ENCODE results near the gene TOR1AIP1.

TOR1AIP1 gene

DNA sequence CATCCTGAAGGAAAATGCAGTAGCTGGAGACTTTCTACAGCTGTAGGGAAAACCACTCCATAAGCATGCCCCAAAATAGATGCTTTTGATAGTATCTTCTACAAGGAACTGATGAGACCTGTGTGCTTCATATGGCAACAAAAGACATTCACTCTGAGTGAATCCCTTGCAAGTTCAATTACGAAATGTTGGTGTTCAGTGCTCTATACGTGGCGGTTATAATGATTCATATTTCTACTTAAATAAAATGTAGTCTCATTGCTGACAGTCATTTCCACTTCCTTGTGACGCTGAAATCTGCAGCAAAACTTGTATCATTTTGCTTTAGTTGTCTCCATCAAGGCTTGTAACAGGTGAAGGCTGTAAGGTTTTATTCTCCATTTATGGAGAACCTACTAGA lies 25.1 kb upstream of the TOR1AIP1 start:
- H3K4me3 ChIP-seq (ENCODE audit: low read length) = no peak overlapping the region
- no peak for DNase-seq (ENCODE audit: low read depth)

DNA sequence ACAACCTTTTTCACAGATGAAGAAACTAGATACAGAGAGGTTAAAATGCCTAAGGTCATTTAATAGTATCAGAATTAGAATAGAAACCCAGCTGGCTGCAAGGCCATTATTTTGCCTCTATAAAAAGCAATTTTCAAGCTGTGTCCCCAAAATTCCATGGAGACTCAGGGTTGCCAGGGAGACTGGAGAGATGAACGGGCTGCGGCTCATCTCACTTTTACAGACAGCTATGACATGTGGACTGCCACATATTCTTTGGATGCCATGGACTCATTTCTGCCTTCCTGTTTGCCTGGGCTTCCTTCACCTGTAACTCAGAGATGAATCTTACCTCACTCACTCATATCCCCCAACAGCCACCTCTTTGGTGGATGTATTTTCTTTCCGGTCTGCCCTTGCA lies 21.4 kb upstream of the TOR1AIP1 start:
- TF ChIP-seq, protein P1, sequence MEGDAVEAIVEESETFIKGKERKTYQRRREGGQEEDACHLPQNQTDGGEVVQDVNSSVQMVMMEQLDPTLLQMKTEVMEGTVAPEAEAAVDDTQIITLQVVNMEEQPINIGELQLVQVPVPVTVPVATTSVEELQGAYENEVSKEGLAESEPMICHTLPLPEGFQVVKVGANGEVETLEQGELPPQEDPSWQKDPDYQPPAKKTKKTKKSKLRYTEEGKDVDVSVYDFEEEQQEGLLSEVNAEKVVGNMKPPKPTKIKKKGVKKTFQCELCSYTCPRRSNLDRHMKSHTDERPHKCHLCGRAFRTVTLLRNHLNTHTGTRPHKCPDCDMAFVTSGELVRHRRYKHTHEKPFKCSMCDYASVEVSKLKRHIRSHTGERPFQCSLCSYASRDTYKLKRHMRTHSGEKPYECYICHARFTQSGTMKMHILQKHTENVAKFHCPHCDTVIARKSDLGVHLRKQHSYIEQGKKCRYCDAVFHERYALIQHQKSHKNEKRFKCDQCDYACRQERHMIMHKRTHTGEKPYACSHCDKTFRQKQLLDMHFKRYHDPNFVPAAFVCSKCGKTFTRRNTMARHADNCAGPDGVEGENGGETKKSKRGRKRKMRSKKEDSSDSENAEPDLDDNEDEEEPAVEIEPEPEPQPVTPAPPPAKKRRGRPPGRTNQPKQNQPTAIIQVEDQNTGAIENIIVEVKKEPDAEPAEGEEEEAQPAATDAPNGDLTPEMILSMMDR (conservative IDR thresholded peaks at IDR 0.05; ENCODE audit: low read depth, low read length) = no peak
- DNase-seq (ENCODE audit: low read depth) = no peak
- no peak overlapping the region for H3K4me3 ChIP-seq (ENCODE audit: low read length)

More for the DNA sequence above, 25.1 kb upstream of the TOR1AIP1 start:
- TF ChIP-seq, protein P1 (conservative IDR thresholded peaks at IDR 0.05; ENCODE audit: low read depth, low read length) = no peak

DNA sequence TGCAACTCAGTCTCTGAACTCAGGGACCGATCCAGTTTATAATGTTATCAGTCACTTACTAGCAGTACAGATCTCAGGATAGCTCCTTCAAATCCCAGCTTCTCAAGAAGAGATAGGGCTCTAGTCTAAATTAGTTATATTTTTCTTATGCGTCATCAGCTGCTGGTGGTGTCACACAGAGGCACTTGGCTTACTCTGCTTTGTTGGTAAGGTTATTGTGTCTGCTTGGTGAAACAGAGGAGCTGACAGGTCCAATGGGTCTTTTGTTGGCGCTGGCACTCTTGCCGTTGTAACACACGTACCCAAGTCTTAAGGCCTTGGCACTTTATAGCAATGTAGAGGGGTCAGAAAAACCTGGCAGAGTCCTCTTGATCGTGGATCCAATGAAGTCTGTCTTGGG lies 16.7 kb upstream of the TOR1AIP1 start:
- DNase-seq (ENCODE audit: low read depth) = no peak
- H3K4me3 ChIP-seq (ENCODE audit: low read length) = no peak overlapping the region
- TF ChIP-seq, protein P1 (conservative IDR thresholded peaks at IDR 0.05; ENCODE audit: low read depth, low read length) = no peak

DNA sequence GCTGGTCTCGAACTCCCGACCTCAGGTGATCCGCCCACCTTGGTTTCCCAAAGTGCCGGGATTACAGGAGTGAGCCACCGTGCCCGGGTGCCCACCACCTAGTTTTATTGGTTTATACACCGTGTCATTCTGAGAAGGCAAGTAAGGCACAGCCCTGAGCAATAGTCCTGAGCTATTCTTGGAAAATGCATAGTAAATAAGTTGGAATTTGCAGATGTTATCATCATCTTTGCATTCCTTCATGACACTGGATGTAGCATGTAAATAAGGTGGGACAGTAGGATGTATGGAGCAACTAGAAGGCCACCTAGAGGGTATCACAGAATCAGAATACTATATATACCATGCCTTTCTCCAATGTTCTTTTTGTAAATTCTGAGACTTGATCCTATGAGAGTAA lies 15.5 kb upstream of the TOR1AIP1 start:
- DNase-seq (ENCODE audit: low read depth) = no peak
- TF ChIP-seq, protein P1 (conservative IDR thresholded peaks at IDR 0.05; ENCODE audit: low read depth, low read length) = no peak
- no peak overlapping the region for H3K4me3 ChIP-seq (ENCODE audit: low read length)

DNA sequence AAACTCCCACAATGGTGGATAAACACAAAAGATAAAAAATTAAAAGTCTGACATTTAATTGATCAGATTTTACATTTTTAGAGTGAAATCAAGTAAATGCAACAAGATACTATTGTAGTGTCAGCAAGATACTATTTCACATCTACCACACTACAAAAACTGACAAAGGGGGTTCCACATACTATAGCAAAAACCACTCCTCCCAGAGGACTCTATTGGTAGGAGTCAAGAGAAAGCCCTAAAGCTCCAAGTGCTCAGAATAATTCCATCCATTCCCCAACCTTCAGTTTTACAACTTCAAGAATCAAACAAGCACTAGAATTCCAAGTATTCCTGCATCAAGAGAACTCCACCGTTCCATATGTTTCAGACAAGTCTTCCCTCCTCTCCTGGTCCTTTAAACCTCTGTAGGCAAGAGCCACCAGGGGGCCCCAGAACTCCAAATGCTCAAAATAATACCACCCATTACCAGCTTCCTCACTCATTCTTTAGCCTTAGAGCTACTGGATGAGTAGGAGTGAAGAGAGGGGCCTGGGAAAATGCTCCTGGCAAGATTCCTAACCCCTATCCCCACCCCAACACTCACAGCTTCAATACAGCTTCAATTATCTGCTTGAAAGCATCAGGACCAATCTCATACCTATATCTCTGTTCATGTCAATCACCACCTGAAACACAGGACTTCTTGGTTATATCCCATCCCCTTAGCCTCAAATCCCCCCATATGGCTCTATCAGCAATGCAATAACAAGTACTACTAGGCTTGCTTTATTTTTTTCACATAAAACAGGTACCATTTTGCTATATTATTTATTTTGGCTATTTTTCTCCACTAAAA lies 14.4 kb upstream of the TOR1AIP1 start:
- TF ChIP-seq, protein P1 (conservative IDR thresholded peaks at IDR 0.05; ENCODE audit: low read depth, low read length) = peak; percentile 86
- H3K4me3 ChIP-seq (ENCODE audit: low read length) = no peak overlapping the region
- no peak for DNase-seq (ENCODE audit: low read depth)

DNA sequence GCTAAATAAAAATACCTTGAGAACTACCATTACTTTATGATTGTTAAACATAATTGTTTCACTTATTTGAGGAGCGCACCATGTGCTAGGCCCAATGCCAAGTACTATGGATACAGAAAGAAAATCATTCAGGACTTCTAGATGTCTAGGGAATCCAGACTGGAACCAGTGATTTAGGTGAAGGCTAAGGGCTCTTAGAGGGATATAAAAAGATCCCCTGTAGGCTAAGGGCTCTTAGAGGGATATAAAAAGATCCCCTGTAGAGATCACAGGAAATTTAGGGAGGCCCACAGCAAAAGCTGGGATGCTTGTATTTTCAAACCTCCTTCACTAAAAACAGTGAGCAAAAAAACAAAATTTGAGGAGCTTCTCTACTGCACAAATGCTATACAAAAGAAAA lies 11.2 kb upstream of the TOR1AIP1 start:
- no peak for DNase-seq (ENCODE audit: low read depth)
- TF ChIP-seq, protein P1 (conservative IDR thresholded peaks at IDR 0.05; ENCODE audit: low read depth, low read length) = no peak

DNA sequence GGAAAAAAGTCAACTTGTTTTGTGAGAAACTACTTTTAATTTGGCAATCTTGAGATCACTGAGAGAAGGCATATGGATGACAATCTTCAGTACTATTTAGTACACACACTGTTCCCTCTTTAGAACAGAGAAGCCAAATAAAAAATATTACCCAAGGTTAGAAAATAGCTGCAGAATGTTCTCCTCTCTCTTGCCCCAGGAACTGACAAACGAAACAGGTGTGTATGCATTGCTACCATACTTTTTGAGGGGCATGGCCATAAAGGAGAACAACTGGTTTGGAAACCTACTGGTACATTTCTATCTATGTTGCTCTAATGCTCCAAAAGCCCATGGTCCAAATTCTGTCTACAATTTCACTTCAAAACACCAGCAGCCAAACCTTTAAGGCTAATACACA lies 10.1 kb upstream of the TOR1AIP1 start:
- no peak for DNase-seq (ENCODE audit: low read depth)
- TF ChIP-seq, protein P1 (conservative IDR thresholded peaks at IDR 0.05; ENCODE audit: low read depth, low read length) = no peak
- H3K4me3 ChIP-seq (ENCODE audit: low read length) = no peak overlapping the region

More for the DNA sequence above, 11.2 kb upstream of the TOR1AIP1 start:
- no peak overlapping the region for H3K4me3 ChIP-seq (ENCODE audit: low read length)

All from retinal pigment epithelial cell (primary cell).